Occipital lobe (tissue), 2 donors: ENCODE results near the gene HERPUD2. TPM values are rescaled to one million over a fixed set of nuclear protein-coding genes. Genes with fewer than 3 reads are reported as not detected.

Experiments
- DNase-seq: peaks from one replicate; lab custom pipeline; 2025; lab: John Stamatoyannopoulos, UW
- total RNA-seq: library from RNA; depleted of rRNA; stranded (reverse); fragments of >200 nt; gene quantifications from one replicate; pipeline ENCODE4 v1.2.3, GENCODE V29; 2014

Gene HERPUD2, protein sequence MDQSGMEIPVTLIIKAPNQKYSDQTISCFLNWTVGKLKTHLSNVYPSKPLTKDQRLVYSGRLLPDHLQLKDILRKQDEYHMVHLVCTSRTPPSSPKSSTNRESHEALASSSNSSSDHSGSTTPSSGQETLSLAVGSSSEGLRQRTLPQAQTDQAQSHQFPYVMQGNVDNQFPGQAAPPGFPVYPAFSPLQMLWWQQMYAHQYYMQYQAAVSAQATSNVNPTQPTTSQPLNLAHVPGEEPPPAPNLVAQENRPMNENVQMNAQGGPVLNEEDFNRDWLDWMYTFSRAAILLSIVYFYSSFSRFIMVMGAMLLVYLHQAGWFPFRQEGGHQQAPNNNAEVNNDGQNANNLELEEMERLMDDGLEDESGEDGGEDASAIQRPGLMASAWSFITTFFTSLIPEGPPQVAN
- 22.5 TPM for total RNA-seq

GRCh38 chr7:35694784-35695472 is at the start of gene HERPUD2:
Gene HERPUD2 (minus strand): TSS chr7:35695135. CDS start chr7:35694330, 805 bp downstream.
- peak; percentile 91 for DNase-seq

DNA sequence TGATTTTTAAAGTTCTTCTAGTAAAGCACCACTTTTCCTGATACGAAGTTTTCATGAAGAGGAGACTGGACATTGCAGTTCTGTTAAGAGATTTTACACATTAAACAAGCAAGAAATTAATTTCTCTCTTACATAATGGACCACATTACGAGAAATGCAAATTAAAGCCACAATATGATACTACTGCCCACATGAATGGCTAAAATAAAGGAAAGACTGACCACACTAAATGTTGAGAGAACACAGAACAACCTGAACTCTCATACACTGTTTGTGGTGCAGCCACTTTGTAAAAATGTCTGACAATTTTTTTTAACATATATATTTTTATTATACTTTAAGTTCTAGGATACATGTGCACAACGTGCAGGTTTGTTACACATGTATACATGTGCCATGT is 44.0 kb upstream of the HERPUD2 start:
- no peak for DNase-seq

DNA sequence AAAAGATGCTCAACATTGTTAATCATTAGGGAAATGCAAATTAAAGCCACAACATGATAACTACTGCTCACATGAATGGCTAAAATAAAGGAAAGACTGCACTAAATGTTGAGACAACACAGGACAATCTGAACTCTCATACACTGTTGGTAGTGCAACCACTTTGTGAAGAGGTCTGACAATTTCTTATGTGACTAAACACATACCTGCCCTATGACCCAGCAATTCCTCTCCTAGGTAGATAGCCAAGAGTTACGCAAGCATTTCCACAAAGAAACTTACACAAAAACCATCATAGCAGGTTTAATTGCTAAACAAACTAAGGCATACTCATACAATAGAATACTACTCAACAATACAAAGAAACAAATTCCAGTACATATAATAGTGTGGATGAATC is 41.8 kb upstream of the HERPUD2 start:
- DNase-seq: no peak

- no peak for DNase-seq
These were observed 40.5 kb upstream of the HERPUD2 start for GRCh38 chr7:35735396-35735795.

GRCh38 chr7:35734001-35734483 is 39.1 kb upstream of the HERPUD2 start:
- DNase-seq: no peak

- DNase-seq: no peak
These were observed 36.4 kb upstream of the HERPUD2 start for GRCh38 chr7:35731349-35731748.

- DNase-seq: peak; percentile 46
These were observed 34.3 kb upstream of the HERPUD2 start for GRCh38 chr7:35729061-35729783.

GRCh38 chr7:35728412-35729060 is 33.6 kb upstream of the HERPUD2 start:
- DNase-seq: no peak

DNA sequence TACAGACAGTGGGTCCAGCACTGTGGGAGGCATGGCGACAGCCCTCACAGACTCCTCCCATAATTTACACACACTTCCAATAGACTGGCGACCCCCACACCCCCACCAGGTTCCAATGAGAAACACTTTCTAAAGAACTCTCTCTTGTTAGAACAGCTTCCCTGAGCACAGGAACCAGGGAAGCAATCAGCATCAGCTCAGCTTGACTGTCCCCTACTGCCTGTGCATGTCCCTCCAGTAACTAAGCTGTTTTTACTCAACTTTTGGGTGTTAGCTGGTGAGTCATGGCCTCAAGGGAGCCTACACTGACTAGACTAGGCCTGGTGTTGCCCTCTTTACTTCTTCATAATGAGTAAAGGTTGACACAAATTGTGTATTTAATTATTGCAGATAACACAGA is 32.6 kb upstream of the HERPUD2 start:
- no peak for DNase-seq

GRCh38 chr7:35726654-35727053 is 31.7 kb upstream of the HERPUD2 start:
- DNase-seq: no peak

DNA sequence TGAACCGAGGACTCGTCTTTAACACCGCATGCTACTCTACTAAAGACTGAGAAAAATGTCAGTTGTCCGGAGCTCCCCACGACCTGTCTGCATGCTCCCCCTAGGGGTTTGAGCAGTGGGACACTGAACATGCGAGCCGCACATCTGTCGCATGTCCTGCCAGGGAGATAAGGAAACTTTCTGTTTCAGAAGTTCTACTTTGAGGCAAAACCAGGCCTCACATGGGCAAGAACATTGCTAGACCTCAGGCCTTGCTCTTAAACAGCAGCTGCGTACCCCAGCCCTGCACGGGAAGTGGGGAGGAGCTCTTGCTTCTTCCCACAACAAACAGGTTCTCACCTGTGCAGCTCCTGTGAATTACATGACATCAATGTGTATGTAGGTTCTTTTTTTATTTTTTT is 30.3 kb upstream of the HERPUD2 start:
- no peak for DNase-seq

DNA sequence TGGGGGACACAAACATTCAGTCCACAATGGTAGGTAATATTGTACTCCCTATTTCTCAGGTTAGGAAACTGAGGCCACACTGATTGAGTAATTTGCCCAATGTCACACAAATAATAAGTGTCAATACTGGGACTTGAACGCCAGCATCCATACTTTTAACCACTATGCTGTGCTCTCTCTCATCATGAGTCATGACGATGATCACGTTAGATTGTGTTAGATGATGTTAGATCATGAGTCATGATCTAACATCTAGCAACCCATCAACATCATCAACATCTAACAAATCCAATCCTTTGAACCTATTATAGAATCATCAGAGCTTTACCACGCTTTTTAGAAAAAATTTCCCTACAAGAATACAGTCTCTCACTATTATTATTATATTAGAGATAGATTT is 28.1 kb upstream of the HERPUD2 start:
- no peak for DNase-seq

GRCh38 chr7:35722054-35722849 is 27.3 kb upstream of the HERPUD2 start:
- DNase-seq: no peak

DNA sequence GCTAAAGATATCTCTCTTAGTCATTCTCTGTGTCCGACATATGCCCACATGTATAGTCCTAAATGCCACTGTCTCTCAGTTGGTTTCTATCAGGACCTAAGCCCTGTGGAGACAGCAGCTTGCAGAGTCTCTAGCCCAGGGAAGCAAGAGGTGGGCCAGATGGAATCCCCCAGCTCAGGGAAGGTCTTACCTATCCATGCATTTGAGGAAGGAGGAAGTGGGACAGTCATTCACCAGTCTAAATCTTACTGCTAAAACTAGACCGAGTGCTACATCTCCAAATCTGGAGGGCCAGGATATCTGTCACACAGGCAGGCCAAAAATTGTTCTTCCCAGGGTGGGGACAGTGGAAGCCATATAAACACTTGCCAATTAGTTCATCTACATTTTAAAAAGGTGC is 26.4 kb upstream of the HERPUD2 start:
- DNase-seq: no peak

GRCh38 chr7:35720849-35721248 is 25.9 kb upstream of the HERPUD2 start:
- DNase-seq: no peak

GRCh38 chr7:35720032-35720431 is 25.1 kb upstream of the HERPUD2 start:
- no peak for DNase-seq

- DNase-seq: no peak
These were observed 23.1 kb upstream of the HERPUD2 start for GRCh38 chr7:35718047-35718446.

DNA sequence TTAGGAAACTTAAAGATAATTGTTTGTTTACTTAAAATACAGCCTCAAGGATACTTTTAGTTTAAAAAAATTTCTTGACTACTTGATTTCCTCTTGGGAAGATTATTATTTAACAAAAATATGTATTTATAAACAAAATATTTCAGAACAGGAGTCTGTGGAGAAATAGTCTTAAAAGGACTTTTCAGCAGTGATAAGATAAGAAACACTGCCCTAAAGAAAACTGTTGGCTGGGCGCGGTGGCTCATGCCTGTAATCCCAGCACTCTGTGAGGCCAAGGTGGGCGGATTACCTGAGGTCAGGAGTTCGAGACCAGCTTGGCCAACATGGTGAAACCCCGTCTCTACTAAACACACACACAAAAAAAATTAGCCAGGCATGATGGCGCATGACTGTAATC is 22.6 kb upstream of the HERPUD2 start:
- DNase-seq: no peak

GRCh38 chr7:35717013-35717412 is 22.1 kb upstream of the HERPUD2 start:
- DNase-seq: no peak

DNA sequence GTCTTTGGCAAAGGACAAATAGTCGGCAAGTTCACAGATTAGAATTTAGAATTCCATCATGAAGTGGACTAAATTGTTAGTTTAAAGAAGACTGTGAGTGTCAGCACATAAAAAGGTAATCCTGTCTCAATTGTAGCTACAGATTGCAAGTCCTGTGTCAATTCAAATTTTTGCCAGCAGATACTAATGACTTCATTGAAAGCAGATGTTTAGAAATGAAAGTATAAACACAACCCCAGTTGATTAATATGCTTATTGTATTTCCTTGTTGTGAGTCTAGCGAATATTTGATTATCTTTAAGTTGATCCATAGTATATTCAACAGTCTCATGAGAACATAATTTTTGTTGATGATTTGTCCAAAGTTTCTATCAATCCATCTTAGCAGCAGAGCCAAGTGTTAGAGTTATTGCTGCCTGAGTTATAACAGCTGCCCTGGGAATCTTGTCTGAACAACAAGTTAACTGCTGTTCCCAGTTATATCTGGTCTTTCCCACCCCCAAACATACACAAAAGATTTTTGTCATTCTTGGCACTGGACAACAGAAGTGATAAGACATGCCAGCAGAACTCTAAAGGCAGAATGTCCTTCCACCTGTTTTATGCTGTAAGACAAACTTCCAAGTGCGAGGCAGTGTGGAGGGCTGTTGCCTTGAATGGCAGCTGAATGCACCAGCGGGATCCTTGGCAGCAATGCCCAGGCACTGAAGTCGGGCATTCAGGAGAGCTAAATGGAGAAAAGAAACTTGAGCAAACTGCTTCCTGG is 21.3 kb upstream of the HERPUD2 start:
- DNase-seq: peak; percentile 67
